HG03196 (cell line): ENCODE measurements around the gene SLC39A1.

Experiments
- ATAC-seq: cut with Tn5 transposase; IDR thresholded peaks from one replicate; pipeline ENCODE4 v1.9.1; 2021; ENCODE audit not compliant: unreplicated experiment

The SLC39A1 gene

GRCh38 chr1:153977250-153978240 is 14.2 kb upstream of the SLC39A1 start, which contains the start of gene JTB:
Gene JTB (minus strand): TSS chr1:153977674. CDS start chr1:153977252, 422 bp downstream.
- peak; percentile 79 for ATAC-seq

- no peak for ATAC-seq
These were observed 13.5 kb upstream of the SLC39A1 start for GRCh38 chr1:153976819-153977249.

GRCh38 chr1:153973525-153973924 is 10.2 kb upstream of the SLC39A1 start:
- ATAC-seq = no peak

GRCh38 chr1:153973071-153973470 is 9.7 kb upstream of the SLC39A1 start:
- no peak for ATAC-seq

GRCh38 chr1:153970346-153970745 is 7.0 kb upstream of the SLC39A1 start:
- ATAC-seq = no peak

- ATAC-seq = no peak
These were observed 5.6 kb upstream of the SLC39A1 start for GRCh38 chr1:153968972-153969371.

- no peak for ATAC-seq
These were observed 5.1 kb upstream of the SLC39A1 start for GRCh38 chr1:153968408-153968807.

- no peak for ATAC-seq
These were observed 4.6 kb upstream of the SLC39A1 start for GRCh38 chr1:153968000-153968363.

GRCh38 chr1:153967107-153967999 is 4.0 kb upstream of the SLC39A1 start, which contains the start of gene CREB3L4:
Gene CREB3L4 (plus strand): TSS chr1:153967902. CDS start chr1:153968526, 624 bp downstream.
- ATAC-seq = peak; percentile 68

GRCh38 chr1:153963850-153964331 is 554 bp upstream of the SLC39A1 start:
- no peak for ATAC-seq

- ATAC-seq = no peak
These were observed 978 bp downstream of the SLC39A1 start for GRCh38 chr1:153962088-153963029.

GRCh38 chr1:153961421-153961820 is 1.9 kb downstream of the SLC39A1 start:
- no peak for ATAC-seq

GRCh38 chr1:153960206-153960605 is 3.1 kb downstream of the SLC39A1 start:
- no peak for ATAC-seq

- ATAC-seq = no peak
These were observed 3.9 kb downstream of the SLC39A1 start for GRCh38 chr1:153959454-153959853.

- ATAC-seq = no peak
These were observed 4.4 kb downstream of the SLC39A1 start for GRCh38 chr1:153958961-153959260.

GRCh38 chr1:153958111-153958960 is 5.0 kb downstream of the SLC39A1 start, which contains the start of gene CRTC2:
Gene CRTC2 (minus strand): TSS chr1:153958612. CDS start chr1:153958497, 115 bp downstream.
- ATAC-seq = peak; percentile 78

GRCh38 chr1:153957744-153958110 is 5.6 kb downstream of the SLC39A1 start:
- no peak for ATAC-seq

GRCh38 chr1:153956997-153957715 is 6.2 kb downstream of the SLC39A1 start:
- ATAC-seq = no peak

GRCh38 chr1:153954826-153955225 is 8.5 kb downstream of the SLC39A1 start:
- ATAC-seq = no peak
